Upper lobe of left lung (tissue), 6 donors: ENCODE measurements around the gene CYP26B1. TPM values are rescaled to one million over a fixed set of nuclear protein-coding genes. Genes with fewer than 3 reads are reported as not detected.

ENCODE experiments used
- ATAC-seq, 2 donors: fragments of 200-7000 bp; cut with Tn5 transposase; one replicate each; pipeline ENCODE4 v1.9.1; 2022; ENCODE audit warnings: mild to moderate bottlenecking in 2 of 2, moderate library complexity in 2 of 2; ENCODE audit not compliant: low FRiP score in 2 of 2
- DNase-seq, 2 donors: peaks; one replicate each; pipeline ENCODE4 v3.0.0-alpha.2; 2019 to 2020
- H3K27ac ChIP-seq, 4 donors: fragments of 200-600 bp; sonication (generic); one replicate each; pipeline ENCODE4 v1.5.1; 2016 to 2019
- H3K27me3 ChIP-seq, 4 donors: fragments of 200-600 bp; sonication (generic); one replicate each; pipeline ENCODE4 v1.5.1; 2017 to 2019
- H3K36me3 ChIP-seq, 4 donors: fragments of 200-600 bp; sonication (generic); one replicate each; pipeline ENCODE4 v1.5.1; 2016 to 2019
- H3K4me1 ChIP-seq, 4 donors: fragments of 200-600 bp; sonication (generic); one replicate each; pipeline ENCODE4 v1.5.1; 2018 to 2019
- H3K4me3 ChIP-seq, 4 donors: fragments of 200-600 bp; sonication (generic); one replicate each; pipeline ENCODE4 v1.5.1; 2017 to 2019; ENCODE audit warnings: mild to moderate bottlenecking in 2 of 4, moderate library complexity in 1 of 4
- H3K9me3 ChIP-seq, 4 donors: fragments of 200-600 bp; sonication (generic); one replicate each; pipeline ENCODE4 v1.5.1; 2018 to 2019
- CTCF ChIP-seq, 6 experiments: fragments of 450-650 bp in 4 of 6; fragments of 200-600 bp in 2 of 6; sonication (generic) in 2 of 6; IDR thresholded peaks; one replicate each; pipeline ENCODE4 v1.5.1; 2016 to 2019; ENCODE audit warnings: antibody characterized with exemption in 6 of 6
- EP300 ChIP-seq, 4 donors: sonication (generic); formaldehyde crosslinking; IDR thresholded peaks; one replicate each; pipeline ENCODE4 v1.5.1; 2017; ENCODE audit warnings: antibody characterized with exemption in 4 of 4, control low read depth in 2 of 4
- POLR2A ChIP-seq, 4 donors: fragments of 450-650 bp; IDR thresholded peaks; one replicate each; pipeline ENCODE4 v1.5.1; 2016 to 2017; ENCODE audit warnings: antibody characterized with exemption in 4 of 4, mild to moderate bottlenecking in 2 of 4
- POLR2AphosphoS5 ChIP-seq, 2 donors: sonication (generic); formaldehyde crosslinking; IDR thresholded peaks; one replicate each; pipeline ENCODE4 v1.5.1; 2017; ENCODE audit warnings: antibody characterized with exemption in 2 of 2
- WGBS, 2 donors: methylation state at CpG; one replicate each; pipeline ENCODE4 v1.1.5; 2017 to 2018; 5-methylcytosine and 5-hydroxymethylcytosine counted together
- total RNA-seq, 6 donors: library from RNA; depleted of rRNA in 4 of 6; stranded (reverse); fragments of >200 nt in 4 of 6; gene quantifications; one replicate each; pipeline versions ENCODE4 v1.1.0 to v1.2.1, GENCODE V29; 2016 to 2021
- donor health status: DM: no; HTN: no; CAD: no; lungs with moderate emphysema.
- donor health status: DM: no; HTN: yes; CAD: no; lungs with severe emphysema.

CYP26B1 gene
- total RNA-seq, 6 donors from 2014 or later, result 0.89 to 4.8 (median 4.5) TPM; not detected in 1

- no peaks in the 10 kb centered on the region for H3K4me1 ChIP-seq
- H3K36me3 ChIP-seq, result peaks cover 0 to 28% (median 9%) of the 10 kb centered on the region in 4 donors
- TF ChIP-seq CTCF (IDR thresholded peaks at IDR 0.05), result no peak
- TF ChIP-seq POLR2A (IDR thresholded peaks at IDR 0.05), result no peak
- no peak for TF ChIP-seq POLR2AphosphoS5 (IDR thresholded peaks at IDR 0.05)
- TF ChIP-seq EP300 (IDR thresholded peaks at IDR 0.05), result no peak
- no peak overlapping the region for H3K4me3 ChIP-seq
- H3K27ac ChIP-seq, result no peak overlapping the region
- ATAC-seq (no peak), DNase-seq (no peak)
- H3K27me3 ChIP-seq, result no peaks in the 10 kb centered on the region
- WGBS, 2 donors, result 97 to 98% methylated on average over 2 of the region's 2 CpGs
- no peaks in the 10 kb centered on the region for H3K9me3 ChIP-seq
These were observed 30.9 kb upstream of the CYP26B1 start for GRCh38 chr2:72178551-72178950.

GRCh38 chr2:72176281-72176680 is 28.6 kb upstream of the CYP26B1 start:
- 68 to 72% methylated on average over 1 of the region's 1 CpG for WGBS, 2 donors

GRCh38 chr2:72175636-72176035 is 28.0 kb upstream of the CYP26B1 start:
- no peak for TF ChIP-seq EP300 (IDR thresholded peaks at IDR 0.05)
- TF ChIP-seq CTCF (IDR thresholded peaks at IDR 0.05), result no peak
- TF ChIP-seq POLR2A (IDR thresholded peaks at IDR 0.05), result no peak
- TF ChIP-seq POLR2AphosphoS5 (IDR thresholded peaks at IDR 0.05), result no peak
- Histone ChIP-seq H3K9me3 (no peaks in the 10 kb centered on the region), H3K27ac (no peak overlapping the region), H3K27me3 (no peaks in the 10 kb centered on the region), H3K36me3 (peaks cover 0 to 28% (median 9%) of the 10 kb centered on the region in 4 donors), H3K4me1 (no peaks in the 10 kb centered on the region), H3K4me3 (no peak overlapping the region)
- DNase-seq (no peak), ATAC-seq (no peak)
- 91 to 94% methylated on average over 4 of the region's 4 CpGs for WGBS, 2 donors

More at GRCh38 chr2:72176281-72176680, 28.6 kb upstream of the CYP26B1 start:
- H3K9me3 ChIP-seq, result no peaks in the 10 kb centered on the region
- H3K27ac ChIP-seq, result no peak overlapping the region
- ATAC-seq (no peak), DNase-seq (no peak)
- no peaks in the 10 kb centered on the region for H3K4me1 ChIP-seq
- peaks cover 0 to 28% (median 9%) of the 10 kb centered on the region in 4 donors for H3K36me3 ChIP-seq
- no peak overlapping the region for H3K4me3 ChIP-seq
- H3K27me3 ChIP-seq, result no peaks in the 10 kb centered on the region
- TF ChIP-seq CTCF (IDR thresholded peaks at IDR 0.05) (no peak), EP300 (IDR thresholded peaks at IDR 0.05) (no peak), POLR2AphosphoS5 (IDR thresholded peaks at IDR 0.05) (no peak), POLR2A (IDR thresholded peaks at IDR 0.05) (no peak)

GRCh38 chr2:72173640-72174321 is 26.1 kb upstream of the CYP26B1 start:
- no peaks in the 10 kb centered on the region for H3K9me3 ChIP-seq
- no peaks in the 10 kb centered on the region for H3K4me1 ChIP-seq
- peak in 1 of 2 donors; percentile 20 for ATAC-seq
- H3K4me3 ChIP-seq, result no peak overlapping the region
- WGBS, 2 donors, result 69 to 84% methylated on average over 8 of the region's 8 CpGs
- no peak for DNase-seq
- H3K27me3 ChIP-seq, result no peaks in the 10 kb centered on the region
- H3K27ac ChIP-seq, result no peak overlapping the region
- peaks cover 0 to 19% (median 5%) of the 10 kb centered on the region in 4 donors for H3K36me3 ChIP-seq
- TF ChIP-seq EP300 (IDR thresholded peaks at IDR 0.05) (no peak), POLR2A (IDR thresholded peaks at IDR 0.05) (no peak), CTCF (IDR thresholded peaks at IDR 0.05) (no peak), POLR2AphosphoS5 (IDR thresholded peaks at IDR 0.05) (no peak)

- Histone ChIP-seq H3K36me3 (peaks cover 0 to 6% (median 0%) of the 10 kb centered on the region in 4 donors), H3K9me3 (no peaks in the 10 kb centered on the region), H3K4me3 (no peak overlapping the region), H3K27me3 (no peaks in the 10 kb centered on the region), H3K4me1 (no peaks in the 10 kb centered on the region), H3K27ac (no peak overlapping the region)
- no peak for TF ChIP-seq CTCF (IDR thresholded peaks at IDR 0.05)
- no peak for TF ChIP-seq EP300 (IDR thresholded peaks at IDR 0.05)
- TF ChIP-seq POLR2AphosphoS5 (IDR thresholded peaks at IDR 0.05), result no peak
- TF ChIP-seq POLR2A (IDR thresholded peaks at IDR 0.05), result no peak
- 87 to 89% methylated on average over 2 of the region's 2 CpGs for WGBS, 2 donors
- ATAC-seq, result no peak
- DNase-seq, result no peak
These were observed 24.8 kb upstream of the CYP26B1 start for GRCh38 chr2:72172478-72172877.
